NCI-H69 (cell line): Measurements from ENCODE around the gene HOXB5.

Experiments
- DNase-seq: peaks from one replicate; lab custom pipeline; 2025; lab: John Stamatoyannopoulos, UW

HOXB5 gene

DNA sequence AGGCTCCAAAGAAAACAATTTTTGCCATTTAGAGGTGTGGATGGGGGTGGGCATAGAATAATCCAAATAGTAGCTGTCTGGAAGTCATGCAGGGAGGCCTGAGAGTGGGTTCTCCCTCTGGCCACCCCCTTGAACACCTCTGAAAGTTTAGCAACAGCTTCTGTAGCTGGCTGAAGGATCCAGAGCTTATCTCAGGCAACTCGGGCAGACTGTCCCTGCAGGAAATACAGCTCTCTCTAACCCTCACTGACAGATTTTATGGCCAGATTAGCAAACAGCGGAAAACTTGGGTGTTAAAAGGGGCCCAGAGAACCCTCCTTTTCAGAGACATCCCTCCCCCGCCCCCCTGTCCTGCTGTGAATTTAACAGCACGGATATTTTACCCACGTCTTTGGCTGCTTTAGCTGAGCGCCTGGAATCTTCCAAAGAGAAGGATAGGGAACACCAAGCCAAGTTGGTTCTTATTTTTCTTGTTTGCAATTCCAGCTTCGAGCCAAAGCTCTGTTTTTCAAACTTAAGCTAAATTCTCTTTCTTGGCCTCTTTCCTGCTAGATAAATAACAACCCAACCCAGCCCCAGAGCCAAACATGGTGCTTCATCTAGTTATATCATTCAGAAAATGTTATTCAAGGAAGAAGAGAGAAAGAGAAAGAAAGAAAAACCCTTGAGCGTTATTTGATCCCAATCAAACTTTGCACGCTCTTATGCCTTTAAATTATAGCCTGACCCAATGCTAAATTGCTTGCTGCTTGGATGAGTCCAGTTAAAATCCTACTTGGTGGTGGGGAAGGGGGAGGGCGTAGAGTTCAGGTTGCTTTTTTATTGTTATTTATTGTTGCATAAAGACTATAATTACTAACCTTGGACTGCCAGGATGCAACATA is 46.4 kb downstream of the HOXB5 start:
- peak; percentile 98 for DNase-seq

DNA sequence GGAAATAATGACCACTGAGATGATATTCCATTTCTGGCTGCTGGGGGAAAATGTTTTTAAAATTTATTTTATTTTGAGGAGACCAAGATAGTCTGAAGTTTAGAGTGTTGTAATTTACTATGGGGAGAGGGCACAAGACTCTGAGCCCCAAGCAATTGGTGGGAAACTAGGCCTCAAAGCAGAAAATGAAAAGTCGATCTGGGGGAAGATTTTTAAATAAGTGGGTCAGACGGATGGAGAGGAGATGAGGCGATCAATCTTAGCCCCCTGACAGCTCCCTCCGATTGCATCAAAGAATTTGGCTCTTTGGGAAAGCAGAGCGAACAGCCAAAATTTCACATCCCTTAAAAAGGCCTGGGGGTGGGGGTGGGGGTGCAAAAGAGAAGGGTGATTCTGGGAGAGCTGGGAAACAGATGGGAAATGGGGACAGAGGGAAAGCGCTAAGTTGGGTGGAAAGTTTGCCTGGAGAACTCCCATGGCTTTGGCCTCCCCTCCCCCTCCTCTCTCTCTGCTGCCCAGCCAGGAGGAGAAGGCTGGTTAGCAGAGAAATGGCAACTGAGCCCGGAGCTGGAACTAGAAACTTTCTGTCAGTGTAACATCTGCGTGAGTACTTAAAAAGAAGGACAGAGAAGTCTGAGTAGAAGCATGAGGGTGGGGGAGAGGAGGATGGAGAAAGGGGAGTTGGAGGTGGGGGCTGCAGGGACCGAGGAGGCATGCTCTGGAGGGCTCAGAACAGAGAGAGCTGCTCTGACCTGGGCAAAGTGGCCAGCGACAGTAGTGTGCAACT is 47.2 kb downstream of the HOXB5 start:
- peak; percentile 72 for DNase-seq

DNA sequence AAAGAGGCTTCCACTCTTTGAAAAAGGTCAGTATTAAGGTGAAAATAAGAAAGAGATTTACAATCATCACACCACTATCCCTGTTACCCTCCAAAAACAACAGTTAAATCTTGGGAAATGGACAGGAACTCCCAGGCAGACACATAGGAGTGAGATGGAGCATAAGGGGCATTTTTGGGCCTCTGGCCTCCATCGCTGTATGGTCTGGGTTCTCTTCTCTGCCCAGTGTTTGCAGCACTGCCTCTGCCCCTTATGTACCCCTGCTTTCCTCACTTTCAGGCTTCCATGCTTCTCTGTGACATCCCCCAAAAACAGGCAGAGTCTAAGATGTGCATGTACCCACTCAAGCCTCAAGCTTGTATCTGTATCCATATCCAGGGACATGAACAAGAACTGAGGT is 48.0 kb downstream of the HOXB5 start:
- DNase-seq, result peak; percentile 50

DNA sequence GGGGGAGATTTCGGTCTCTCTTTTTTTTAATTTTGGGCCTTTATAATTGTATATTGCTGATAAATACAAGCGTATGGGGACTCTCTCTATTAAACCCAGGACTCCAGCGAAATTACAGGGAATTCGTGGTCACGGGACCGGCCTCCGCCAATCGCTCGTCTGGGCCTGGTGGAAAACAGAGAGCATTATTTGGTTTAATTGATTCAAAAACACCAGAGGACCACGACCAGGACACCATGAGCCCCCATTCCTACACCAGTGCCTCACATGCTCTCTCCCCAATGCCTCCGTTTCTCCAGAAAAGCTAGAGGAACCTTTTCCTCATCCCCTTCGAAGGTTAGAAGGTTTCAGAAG is 48.6 kb downstream of the HOXB5 start, which contains the start of gene HOXB2:
Gene HOXB2, minus strand, starts transcription at position 88 of the 354 bp plus-strand sequence. CDS start 198 bp downstream, outside the sequence.
- peak; percentile 78 for DNase-seq

DNA sequence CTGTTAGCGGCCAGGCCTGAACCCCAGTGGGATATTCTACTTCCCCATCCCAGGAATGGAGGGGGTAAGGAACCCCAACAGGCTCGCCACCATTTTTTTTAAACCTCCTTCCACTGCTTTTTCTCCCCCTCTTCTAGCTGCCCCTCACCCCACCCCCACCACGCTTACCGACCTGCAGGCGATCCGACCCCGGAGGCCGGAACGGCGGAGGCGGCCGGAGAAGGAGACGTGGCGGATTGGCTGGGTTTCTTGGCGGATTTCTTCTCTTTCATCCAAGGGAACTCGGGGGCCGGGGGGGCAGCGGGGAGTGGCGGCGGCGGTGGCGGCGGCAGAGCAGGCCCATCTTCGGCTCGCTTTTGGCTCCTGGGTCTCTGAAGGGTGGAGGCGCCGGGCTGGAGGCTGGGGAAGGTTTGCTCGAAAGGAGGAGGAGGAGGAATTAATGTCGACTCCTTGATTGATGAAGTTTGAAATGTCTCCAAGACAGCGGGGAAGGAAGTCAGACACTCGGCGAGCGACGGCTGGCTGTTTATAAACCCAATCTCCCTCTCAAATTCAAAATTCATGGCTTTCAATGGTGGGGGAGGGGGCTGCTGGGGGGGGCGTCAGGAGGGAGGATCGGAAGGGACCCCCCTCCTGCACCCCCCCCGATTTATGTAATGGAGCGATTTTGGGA is 49.1 kb downstream of the HOXB5 start:
- DNase-seq, result peak; percentile 80

DNA sequence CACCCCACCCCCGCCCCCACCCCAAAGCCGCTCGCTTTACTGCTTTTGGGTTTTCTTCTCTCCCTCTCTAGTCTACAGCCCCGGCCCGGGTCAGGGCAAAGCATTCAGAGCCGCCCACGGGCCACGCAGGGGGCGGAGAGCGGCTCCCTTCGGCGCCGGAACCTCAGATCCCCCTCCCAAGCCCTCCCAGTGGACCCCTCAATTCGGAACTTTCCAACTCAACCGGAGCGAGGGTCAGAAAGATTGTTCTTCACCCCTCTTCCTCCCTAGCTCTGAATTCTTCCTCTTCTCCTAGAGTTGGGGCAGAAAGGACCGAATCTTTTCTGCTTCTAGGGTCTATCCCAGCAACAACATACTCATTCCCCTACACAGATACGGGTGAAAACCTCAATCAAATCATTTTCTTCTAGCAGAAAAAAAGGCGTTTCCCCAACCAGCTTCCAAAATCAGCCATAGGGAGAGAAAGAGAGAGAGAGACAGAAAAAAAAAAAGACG is 49.7 kb downstream of the HOXB5 start:
- peak; percentile 61 for DNase-seq

DNA sequence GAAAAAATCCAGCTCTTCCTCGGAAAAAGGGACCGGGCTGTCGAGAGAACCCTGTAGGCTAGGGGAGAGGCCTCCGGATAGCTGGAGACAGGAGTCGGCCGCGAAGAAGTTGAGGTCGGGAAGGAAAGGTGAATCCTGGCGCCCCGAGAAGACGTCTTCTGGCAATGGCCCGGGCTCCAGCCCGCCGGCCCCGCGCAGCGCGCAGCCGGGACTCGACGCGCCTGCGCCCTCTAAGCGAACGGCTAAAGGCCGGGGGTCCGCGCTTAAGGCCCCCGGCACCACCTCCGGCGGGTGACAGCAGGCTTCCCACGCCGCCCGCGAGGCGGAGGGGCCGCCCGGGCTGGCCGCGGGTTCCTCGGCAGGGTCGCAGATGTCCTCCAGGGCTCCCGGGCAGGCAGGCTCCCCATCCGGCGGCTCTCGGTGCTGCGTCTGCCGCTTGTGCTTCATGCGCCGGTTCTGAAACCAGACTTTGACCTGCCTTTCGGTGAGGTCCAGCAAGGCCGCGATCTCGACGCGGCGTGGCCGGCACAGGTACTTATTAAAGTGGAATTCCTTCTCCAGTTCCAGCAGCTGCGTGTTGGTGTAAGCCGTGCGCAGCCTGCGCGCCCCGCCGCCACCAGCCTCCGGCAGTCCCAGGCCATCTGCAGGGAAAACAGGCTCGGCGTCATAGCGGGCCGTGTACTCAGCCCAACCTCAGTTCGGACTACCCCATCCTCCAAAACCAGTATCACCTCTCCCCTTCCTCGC is 50.3 kb downstream of the HOXB5 start:
- DNase-seq, result peak; percentile 61

DNA sequence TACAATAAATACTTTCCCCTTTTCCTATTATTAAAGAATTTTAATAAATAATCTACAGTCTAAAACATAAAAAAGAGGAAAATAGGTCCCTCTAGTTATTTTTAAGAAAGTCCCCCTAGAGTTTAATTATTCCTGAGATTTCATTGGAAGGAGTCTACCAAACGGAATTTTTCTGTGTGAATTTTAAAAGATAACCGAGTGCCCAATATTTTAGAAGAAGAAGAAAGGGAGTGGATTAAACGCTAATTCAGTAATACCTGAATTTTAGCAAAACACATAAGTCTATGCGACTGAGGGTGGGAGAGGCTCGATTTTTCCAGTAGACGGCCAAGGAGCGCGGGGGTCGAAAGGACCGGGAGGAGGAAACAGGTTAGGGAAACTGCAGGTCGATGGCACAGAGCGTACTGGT is 50.9 kb downstream of the HOXB5 start:
- DNase-seq, result peak; percentile 60

DNA sequence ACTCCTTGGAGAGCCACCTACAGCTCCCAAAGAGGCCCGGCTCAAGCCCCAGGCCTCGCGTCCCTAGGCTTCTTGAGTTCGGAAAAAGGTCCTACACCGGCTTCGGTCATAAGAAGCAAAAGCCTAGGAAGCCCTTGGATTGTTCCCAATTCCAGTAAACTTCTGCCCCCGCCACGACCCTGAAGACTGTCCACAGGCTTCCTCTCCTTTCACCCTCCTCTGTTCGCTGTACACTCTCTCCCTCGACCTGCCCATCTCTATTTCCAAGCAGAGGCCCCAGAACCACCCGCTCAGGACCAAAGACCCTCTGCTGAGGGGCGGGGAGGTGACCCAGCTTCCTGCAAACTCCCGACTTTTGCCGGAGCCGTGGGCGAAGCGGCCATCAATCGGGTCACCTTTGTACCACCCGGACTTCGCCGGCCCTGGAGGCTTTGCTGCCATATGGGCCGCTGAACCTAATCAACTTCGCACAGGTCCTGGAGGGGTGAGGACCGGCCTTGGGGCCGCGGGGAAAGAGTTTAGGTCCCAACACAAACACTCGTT is 51.4 kb downstream of the HOXB5 start:
- peak; percentile 72 for DNase-seq

DNA sequence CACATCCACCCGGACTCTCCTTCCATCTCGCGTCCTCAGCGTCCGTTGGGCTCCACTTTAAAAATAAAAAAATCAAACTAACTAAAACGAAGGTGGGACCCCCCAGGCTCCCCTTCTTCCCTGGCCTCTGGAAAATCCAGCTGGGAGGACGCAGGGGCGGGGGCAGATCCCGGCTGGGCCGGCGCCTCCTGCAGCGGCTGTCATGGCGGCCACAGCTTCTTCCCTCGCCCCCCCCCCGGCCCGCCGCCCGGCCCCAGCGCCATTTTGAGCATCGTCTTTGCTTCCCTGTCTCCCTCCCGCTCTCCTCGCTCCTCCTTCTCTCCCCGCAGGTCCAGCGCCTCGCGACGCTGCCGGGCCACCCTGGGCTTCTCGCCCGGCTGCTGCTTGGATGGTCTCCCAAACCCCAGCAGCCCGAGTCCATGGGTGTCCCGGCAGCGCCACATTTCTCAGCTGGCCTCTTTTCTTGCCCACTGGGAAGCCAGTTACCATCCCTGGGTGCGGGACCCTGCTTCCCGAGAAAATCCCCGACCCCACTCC is 51.9 kb downstream of the HOXB5 start:
- DNase-seq, result peak; percentile 77
